Endodermal cell (in vitro differentiated cells): ENCODE data around the gene RGS14. TPM values are rescaled to one million over a fixed set of nuclear protein-coding genes. Genes with fewer than 3 reads are reported as not detected.
A peak's percentile ranks its signal among the peaks of the same experiment; 100 is the strongest.

Source experiments
- DNase-seq: peaks from one replicate; pipeline ENCODE4 v3.0.0-alpha.2; 2017
- H3K27ac ChIP-seq: 2 replicates; pipeline ENCODE4 v1.5.1; 2013; ENCODE audit warnings: mild to moderate bottlenecking, low read depth, low read length, moderate library complexity
- H3K27me3 ChIP-seq: 2 replicates; pipeline ENCODE4 v1.6.1; 2013; ENCODE audit warnings: mild to moderate bottlenecking, low read length, moderate library complexity; ENCODE audit not compliant: insufficient read depth, control insufficient read depth, poor library complexity, severe bottlenecking
- H3K36me3 ChIP-seq: 2 replicates; pipeline ENCODE4 v1.7.0; 2013; ENCODE audit warnings: mild to moderate bottlenecking, low read length, moderate library complexity; ENCODE audit not compliant: control insufficient read depth, insufficient read depth
- H3K4me1 ChIP-seq: one replicate; pipeline ENCODE4 v1.7.0; 2013; ENCODE audit warnings: low read length; ENCODE audit not compliant: control insufficient read depth, insufficient read depth
- H3K4me3 ChIP-seq: 2 replicates; pipeline ENCODE4 v1.5.1; 2013; ENCODE audit warnings: mild to moderate bottlenecking, low read length, moderate library complexity
- H3K9ac ChIP-seq: 2 replicates; pipeline ENCODE4 v1.6.1; 2013; ENCODE audit warnings: mild to moderate bottlenecking, low read length, moderate library complexity; ENCODE audit not compliant: poor library complexity, severe bottlenecking; ENCODE audit errors: extremely low read depth
- H3K9me3 ChIP-seq: 2 replicates; pipeline ENCODE4 v1.6.1; 2013; ENCODE audit warnings: mild to moderate bottlenecking, low read length, moderate library complexity; ENCODE audit not compliant: control insufficient read depth
- H3K27ac Mint-ChIP-seq: 2 replicates; pipeline ENCODE4 v1.8.0; 2020; ENCODE audit warnings: mixed read lengths
- H3K27me3 Mint-ChIP-seq: 2 replicates; pipeline ENCODE4 v1.8.0; 2021; ENCODE audit warnings: mild to moderate bottlenecking, mixed read lengths; ENCODE audit not compliant: insufficient read depth
- H3K36me3 Mint-ChIP-seq: 2 replicates; pipeline ENCODE4 v1.8.0; 2020; ENCODE audit warnings: low read depth, mixed read lengths
- H3K4me1 Mint-ChIP-seq: 2 replicates; pipeline ENCODE4 v1.8.0; 2020; ENCODE audit warnings: mixed read lengths
- H3K4me3 Mint-ChIP-seq: 2 replicates; pipeline ENCODE4 v1.8.0; 2020; ENCODE audit warnings: mild to moderate bottlenecking, moderate library complexity, mixed read lengths
- H3K9me3 Mint-ChIP-seq: 2 replicates; pipeline ENCODE4 v1.8.0; 2020; ENCODE audit warnings: mild to moderate bottlenecking, mixed read lengths
- WGBS, 2 experiments: methylation state at CpG; one replicate each; pipeline versions ENCODE4 v1.1.5 to v1.1.7; 2013; ENCODE audit warnings: missing lambda C conversion rate in 2 of 2, mixed read lengths in 1 of 2; ENCODE audit not compliant: insufficient coverage in 1 of 2, insufficient read length in 1 of 2; 5-methylcytosine and 5-hydroxymethylcytosine counted together
- total RNA-seq, 2 donors: library from RNA; stranded (reverse); fragmentation: NEBNext Ultra II Directional in 1 of 2; extraction: Animal tissue kit (Norgen Biotek cat#: 25700) in 1 of 2; gene quantifications; 2 replicates in 1 of 2; 3 replicates in 1 of 2; pipeline ENCODE4 v1.2.1, GENCODE V29; 2021
- TF ChIP-seq, protein P1 (sequence below): fragments of 200-600 bp; sonication (generic); conservative IDR thresholded peaks from 2 replicates; pipeline ENCODE4 v1.5.0; 2021; ENCODE audit warnings: antibody characterized with exemption, mild to moderate bottlenecking

Gene RGS14
- total RNA-seq, 2 donors from 2014 or later = 14.2 to 21.9 TPM

DNA sequence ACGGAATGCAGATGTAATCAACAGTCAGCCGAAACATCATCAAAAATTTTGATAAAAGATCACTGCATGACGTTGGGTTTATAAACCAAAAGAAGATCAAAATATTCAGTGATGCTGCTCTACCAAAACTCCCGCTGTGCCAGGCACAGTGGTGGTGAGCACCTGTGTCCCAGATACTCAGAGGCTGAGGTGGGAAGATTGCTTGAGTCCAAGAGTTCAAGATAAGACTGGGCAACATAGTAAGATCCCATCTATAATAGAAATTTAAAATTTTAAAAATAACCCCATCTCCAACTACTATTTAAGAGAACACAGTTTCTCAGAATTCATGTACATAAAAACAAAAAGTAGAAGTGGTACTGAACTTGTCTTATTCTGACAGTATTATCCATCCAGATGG lies 10.0 kb upstream of the RGS14 start:
- H3K4me3 ChIP-seq = no peak overlapping the region
- peaks cover 18% of the 10 kb centered on the region for H3K4me1 Mint-ChIP-seq
- H3K4me3 Mint-ChIP-seq = no peak overlapping the region
- H3K4me1 ChIP-seq = peaks cover 11% of the 10 kb centered on the region
- H3K9me3 ChIP-seq = no peaks in the 10 kb centered on the region
- TF ChIP-seq, protein P1, sequence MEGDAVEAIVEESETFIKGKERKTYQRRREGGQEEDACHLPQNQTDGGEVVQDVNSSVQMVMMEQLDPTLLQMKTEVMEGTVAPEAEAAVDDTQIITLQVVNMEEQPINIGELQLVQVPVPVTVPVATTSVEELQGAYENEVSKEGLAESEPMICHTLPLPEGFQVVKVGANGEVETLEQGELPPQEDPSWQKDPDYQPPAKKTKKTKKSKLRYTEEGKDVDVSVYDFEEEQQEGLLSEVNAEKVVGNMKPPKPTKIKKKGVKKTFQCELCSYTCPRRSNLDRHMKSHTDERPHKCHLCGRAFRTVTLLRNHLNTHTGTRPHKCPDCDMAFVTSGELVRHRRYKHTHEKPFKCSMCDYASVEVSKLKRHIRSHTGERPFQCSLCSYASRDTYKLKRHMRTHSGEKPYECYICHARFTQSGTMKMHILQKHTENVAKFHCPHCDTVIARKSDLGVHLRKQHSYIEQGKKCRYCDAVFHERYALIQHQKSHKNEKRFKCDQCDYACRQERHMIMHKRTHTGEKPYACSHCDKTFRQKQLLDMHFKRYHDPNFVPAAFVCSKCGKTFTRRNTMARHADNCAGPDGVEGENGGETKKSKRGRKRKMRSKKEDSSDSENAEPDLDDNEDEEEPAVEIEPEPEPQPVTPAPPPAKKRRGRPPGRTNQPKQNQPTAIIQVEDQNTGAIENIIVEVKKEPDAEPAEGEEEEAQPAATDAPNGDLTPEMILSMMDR = no peak
- H3K36me3 Mint-ChIP-seq = peaks cover 35% of the 10 kb centered on the region
- H3K36me3 ChIP-seq = peaks cover 47% of the 10 kb centered on the region
- DNase-seq = no peak
- no peak overlapping the region for H3K9ac ChIP-seq
- no peak overlapping the region for H3K27ac Mint-ChIP-seq
- WGBS, 2 experiments = 95 to 96% methylated on average over 4 of the region's 4 CpGs
- H3K27me3 Mint-ChIP-seq = no peaks in the 10 kb centered on the region
- no peak overlapping the region for H3K27ac ChIP-seq
- H3K27me3 ChIP-seq = no peaks in the 10 kb centered on the region
- no peaks in the 10 kb centered on the region for H3K9me3 Mint-ChIP-seq

GRCh38 chr5:177349362-177349647 lies 8.4 kb upstream of the RGS14 start:
- peaks cover 38% of the 10 kb centered on the region for H3K36me3 ChIP-seq
- peaks cover 18% of the 10 kb centered on the region for H3K4me1 Mint-ChIP-seq
- H3K27ac Mint-ChIP-seq = no peak overlapping the region
- H3K4me3 Mint-ChIP-seq = peak overlapping the region; percentile 99
- H3K9ac ChIP-seq = no peak overlapping the region
- H3K4me3 ChIP-seq = peak overlapping the region; percentile 97
- no peaks in the 10 kb centered on the region for H3K27me3 ChIP-seq
- TF ChIP-seq, protein P1 = no peak
- peaks cover 11% of the 10 kb centered on the region for H3K4me1 ChIP-seq
- H3K27me3 Mint-ChIP-seq = peaks cover 10% of the 10 kb centered on the region
- H3K9me3 ChIP-seq = no peaks in the 10 kb centered on the region
- H3K9me3 Mint-ChIP-seq = no peaks in the 10 kb centered on the region
- 88 to 91% methylated on average over 3 of the region's 3 CpGs for WGBS, 2 experiments
- DNase-seq = no peak
- no peak overlapping the region for H3K27ac ChIP-seq
- peaks cover 28% of the 10 kb centered on the region for H3K36me3 Mint-ChIP-seq

GRCh38 chr5:177349762-177350161 lies 8.0 kb upstream of the RGS14 start:
- Mint-ChIP-seq H3K9me3 (no peaks in the 10 kb centered on the region), H3K4me1 (peaks cover 18% of the 10 kb centered on the region), H3K27me3 (peaks cover 15% of the 10 kb centered on the region), H3K36me3 (peaks cover 27% of the 10 kb centered on the region), H3K27ac (no peak overlapping the region), H3K4me3 (peak overlapping the region; percentile 99)
- TF ChIP-seq, protein P1 = no peak
- H3K4me1 ChIP-seq = peaks cover 11% of the 10 kb centered on the region
- 86 to 92% methylated on average over 5 of the region's 5 CpGs for WGBS, 2 experiments
- no peaks in the 10 kb centered on the region for H3K27me3 ChIP-seq
- no peak overlapping the region for H3K27ac ChIP-seq
- no peak overlapping the region for H3K9ac ChIP-seq
- H3K36me3 ChIP-seq = peaks cover 38% of the 10 kb centered on the region
- H3K4me3 ChIP-seq = peak overlapping the region; percentile 97
- no peak for DNase-seq
- no peaks in the 10 kb centered on the region for H3K9me3 ChIP-seq
